ENCODE results near the gene CYBA.
A peak's percentile ranks its signal among the peaks of the same experiment; 100 is the strongest.

CYBA gene
- total RNA-seq: 111 to 154 (median 139) reads per million in 4 donors

DNA sequence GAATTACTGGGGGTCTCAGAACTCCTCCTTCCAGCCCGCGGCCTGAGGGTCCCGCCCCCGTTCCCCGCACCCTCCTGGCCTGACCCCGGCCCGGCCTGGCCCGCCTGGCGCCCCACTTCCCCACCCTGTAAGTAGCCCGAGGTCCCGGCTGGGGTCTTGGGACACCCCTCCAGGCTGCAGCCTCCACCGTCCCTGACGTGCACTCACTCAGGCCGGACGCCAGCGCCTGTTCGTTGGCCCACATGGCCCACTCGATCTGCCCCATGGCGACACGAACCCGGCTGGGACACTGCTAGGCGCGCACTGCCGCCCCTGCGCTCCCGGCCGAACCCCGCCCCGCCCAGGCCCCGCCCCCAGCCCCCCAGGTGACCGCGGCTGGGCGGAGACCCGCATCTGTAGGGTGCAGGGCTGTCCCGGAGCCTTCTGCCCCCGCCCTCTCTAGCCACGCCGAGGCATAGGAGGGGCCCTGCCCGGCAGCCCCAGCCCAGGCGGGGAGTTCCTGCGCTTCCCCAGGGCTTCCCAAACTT lies at the start of gene CYBA:
TSS of gene CYBA (minus strand) at position 305 of the 527 bp plus-strand sequence. CDS start at position 265, 40 bp downstream.
- DNase-seq: peak; percentile 66 to 89 (median 75)

GRCh38 chr16:88700322-88700635 lies 49.4 kb upstream of the CYBA start:
- no peak for DNase-seq

DNA sequence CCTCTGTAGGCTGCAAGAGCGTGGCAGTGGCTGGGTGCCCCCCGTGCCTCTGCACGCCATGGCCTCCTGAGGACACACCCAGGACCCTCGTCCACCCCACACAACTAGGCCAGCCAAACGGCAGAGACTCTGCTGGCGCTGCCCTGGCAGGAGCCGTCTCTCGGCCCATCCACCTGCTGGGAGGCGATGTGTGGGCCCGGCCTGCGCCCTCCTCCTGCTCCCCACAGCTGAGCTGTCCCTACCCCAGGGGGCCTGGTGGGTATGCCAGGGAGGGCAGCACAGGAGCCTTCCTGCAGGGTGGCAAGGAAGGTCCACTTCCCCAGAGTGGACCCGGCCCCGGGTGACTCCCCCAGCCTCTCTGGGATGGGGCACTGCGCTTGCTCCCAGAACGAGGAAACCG lies 48.3 kb upstream of the CYBA start:
- no peak for DNase-seq

DNA sequence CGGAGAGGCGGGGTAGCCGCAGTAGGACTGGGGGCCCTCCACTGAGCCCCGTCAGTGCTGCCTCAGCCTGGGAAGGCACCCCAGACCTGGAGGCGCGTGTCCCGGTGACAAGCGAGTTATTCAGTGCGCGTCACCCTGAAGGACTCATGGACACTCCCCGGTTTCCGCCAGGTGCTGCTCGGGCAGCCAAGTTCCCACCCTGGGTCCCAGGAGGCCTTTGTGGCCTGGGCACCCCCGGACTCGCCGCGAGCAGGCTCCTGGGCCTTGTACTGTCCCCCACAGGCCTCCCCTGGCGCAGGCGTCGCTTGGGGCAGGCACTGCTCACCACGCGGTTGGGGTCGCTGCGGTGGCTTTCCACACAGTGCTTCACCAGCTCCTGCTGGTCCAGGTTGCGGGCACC lies 47.8 kb upstream of the CYBA start:
- no peak for DNase-seq

GRCh38 chr16:88697831-88698615 lies 47.2 kb upstream of the CYBA start:
- no peak for DNase-seq

DNA sequence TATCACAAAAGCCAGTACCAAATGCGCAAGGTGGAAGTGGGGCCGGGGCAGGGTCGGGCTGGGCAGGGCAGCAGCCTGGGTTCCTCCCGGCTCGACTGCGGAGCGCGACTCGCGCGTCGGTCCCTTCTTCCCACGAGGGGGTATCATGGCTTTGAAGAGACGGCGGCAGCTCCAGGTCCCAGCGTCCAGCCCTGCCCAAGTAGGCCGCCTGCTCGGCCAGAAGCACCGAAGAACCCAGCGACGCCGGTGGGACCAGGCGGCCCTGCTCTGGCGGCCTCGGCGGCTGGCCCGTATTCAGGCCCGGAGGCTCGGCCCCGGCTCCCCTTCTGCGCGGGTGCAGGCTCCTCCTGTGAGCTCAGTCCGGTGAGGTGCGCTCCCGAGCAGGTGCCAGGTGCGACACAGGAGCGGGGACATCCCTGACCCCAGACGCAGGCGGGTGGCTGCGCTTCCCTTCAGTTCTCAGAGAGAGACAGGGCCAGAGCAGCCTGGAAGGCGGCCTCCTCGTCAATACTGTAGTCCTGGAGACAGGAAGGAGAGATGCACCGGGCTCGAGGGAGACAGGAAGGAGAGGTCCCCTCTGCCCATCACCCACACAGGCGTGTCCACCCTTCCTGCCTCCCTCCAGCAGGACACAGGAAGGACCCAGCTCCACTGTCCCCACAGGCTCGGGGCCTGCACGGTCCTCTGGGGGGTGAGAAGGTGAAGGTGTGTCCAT lies 46.4 kb upstream of the CYBA start:
- no peak for DNase-seq

DNA sequence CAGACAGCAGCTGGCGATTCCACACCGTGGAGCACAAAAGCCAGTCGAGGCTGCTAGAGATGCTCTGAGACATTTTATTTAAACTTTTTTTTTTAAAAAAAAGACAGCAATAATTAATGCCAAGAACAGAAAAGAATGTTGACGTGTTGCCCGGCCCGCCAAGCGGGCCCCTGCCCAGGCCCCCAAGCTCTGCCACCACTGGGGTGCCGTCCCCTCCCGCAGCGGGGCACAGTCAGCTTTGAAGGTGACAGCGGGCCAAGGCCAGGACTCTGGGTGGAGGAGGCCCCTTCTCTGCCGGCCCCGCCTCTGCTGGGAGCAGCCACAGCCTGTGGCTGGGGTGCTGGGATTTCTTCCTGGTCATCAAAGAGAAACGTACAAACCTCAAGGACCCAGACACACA lies 45.6 kb upstream of the CYBA start:
- DNase-seq: no peak

GRCh38 chr16:88695753-88696152 lies 44.9 kb upstream of the CYBA start:
- no peak for DNase-seq

GRCh38 chr16:88695218-88695617 lies 44.4 kb upstream of the CYBA start:
- no peak for DNase-seq

- no peak for DNase-seq
These were observed 43.6 kb upstream of the CYBA start for GRCh38 chr16:88694221-88695087.

- DNase-seq: no peak
These were observed 42.7 kb upstream of the CYBA start for GRCh38 chr16:88693420-88694177.

GRCh38 chr16:88692861-88693260 lies 42.0 kb upstream of the CYBA start:
- peak in 1 of 5 donors; percentile 38 for DNase-seq

GRCh38 chr16:88691924-88692560 lies 41.2 kb upstream of the CYBA start:
- DNase-seq: peak in 1 of 5 donors; percentile 73

- no peak for DNase-seq
These were observed 40.4 kb upstream of the CYBA start for GRCh38 chr16:88691129-88691813.

GRCh38 chr16:88690341-88691128 lies 39.7 kb upstream of the CYBA start:
- DNase-seq: no peak

DNA sequence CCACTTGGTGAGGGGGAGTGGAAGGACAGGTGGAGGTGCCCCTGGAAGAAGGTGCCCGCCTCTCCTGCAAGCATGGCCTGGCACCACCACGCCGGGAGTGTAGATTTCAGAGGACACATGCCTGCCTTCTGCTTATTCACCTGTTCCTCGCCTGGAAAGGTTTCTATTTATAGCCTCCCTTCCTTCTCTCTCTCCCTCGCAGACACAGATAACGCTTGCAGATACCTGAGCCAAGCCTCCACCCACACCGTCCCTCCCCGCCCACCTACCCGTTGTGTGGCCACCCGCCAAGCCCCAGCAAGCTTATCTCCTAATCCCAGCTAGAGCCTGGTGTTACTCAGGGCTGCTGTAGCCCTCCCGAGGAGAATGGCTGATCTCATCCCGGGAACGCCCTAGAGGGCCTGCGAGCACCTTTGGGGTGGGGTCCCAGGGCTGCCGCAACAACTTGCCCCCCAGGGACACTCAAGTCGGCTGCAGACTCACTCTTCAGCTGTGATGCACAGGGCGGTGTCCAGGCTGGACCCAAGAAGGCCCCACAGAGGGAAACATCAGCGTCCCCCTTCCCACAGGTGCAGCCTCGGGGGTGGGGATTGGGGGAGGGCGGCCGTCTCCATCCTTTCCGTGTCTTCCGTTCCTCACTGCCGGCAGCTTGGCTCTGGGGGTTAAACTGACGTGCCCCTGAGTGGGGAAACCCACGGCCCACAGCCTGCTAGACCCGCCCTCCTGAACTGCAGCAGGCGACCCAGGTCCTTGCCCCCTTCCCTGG lies 37.3 kb upstream of the CYBA start:
- no peak for DNase-seq

GRCh38 chr16:88687676-88688012 lies 36.8 kb upstream of the CYBA start:
- DNase-seq: no peak

GRCh38 chr16:88687254-88687576 lies 36.4 kb upstream of the CYBA start:
- DNase-seq: no peak

DNA sequence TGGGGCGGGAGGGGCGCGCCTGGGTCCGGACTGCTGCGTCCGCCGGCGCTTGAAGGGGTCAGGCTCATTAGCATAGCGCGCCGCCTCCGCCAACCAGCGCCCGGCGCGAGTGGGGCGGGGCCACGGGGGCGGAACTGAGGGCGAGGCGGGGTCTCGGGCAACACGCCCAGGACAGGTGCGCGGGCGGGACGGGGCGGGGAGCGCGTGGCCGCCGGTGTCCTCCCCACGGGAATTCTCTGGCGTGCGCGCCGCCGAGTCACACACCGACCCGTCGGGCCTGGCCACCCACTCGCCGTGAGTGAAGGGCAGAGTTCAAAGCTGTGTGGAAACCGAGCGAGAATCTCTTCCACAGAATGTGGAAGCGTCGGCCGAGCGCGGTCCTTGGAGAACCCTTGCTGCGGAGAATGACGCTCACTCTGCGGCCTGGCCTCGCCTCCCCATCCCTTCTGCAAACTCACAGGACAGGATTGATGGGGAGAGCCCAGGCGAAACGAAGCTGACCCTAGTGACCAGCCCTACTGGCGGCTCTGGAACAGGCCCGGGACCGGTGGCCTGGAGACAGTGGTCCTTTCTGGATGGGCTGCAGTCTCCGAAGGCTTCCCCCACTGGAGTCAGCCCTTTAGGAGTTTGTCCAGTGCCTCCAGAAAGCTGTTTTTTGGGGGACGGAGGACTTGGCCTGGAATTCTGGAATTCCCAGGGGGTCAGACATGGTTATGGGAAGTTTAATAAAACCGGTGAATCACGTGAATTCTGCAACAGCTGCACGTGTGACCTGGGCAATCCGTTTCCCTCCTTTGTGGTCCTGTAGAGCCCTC lies 35.8 kb upstream of the CYBA start, which contains the start of gene SNAI3:
TSS of gene SNAI3 (minus strand) at position 69 of the 815 bp plus-strand sequence. CDS start 101 bp downstream, outside the sequence.
- DNase-seq: peak; percentile 77 to 83 (median 80)

Measured in T-helper 1 cell (primary cell).